Stimulated activated CD4-positive, alpha-beta T cell treated with anti-CD3 and anti-CD28 coated beads, TNF-alpha, amount 100 ng/mL, for 1 hour (primary cell): ENCODE measurements around the gene NSUN2.
"Not testable (repeated sequence)": the region's sequence is repeated elsewhere in the genome, so short reads cannot be mapped to it uniquely, and the experiment has no call there.

Source experiments
- DNase-seq, 3 donors: peaks; one replicate each; pipeline ENCODE4 v3.0.0-alpha.2; 2020; ENCODE audit warnings: low read depth in 3 of 3, low spot score in 1 of 3

NSUN2 gene

GRCh38 chr5:6584727-6585126, 48.1 kb downstream of the NSUN2 start:
- DNase-seq = no peak

GRCh38 chr5:6584101-6584645, 48.7 kb downstream of the NSUN2 start:
- no peak for DNase-seq

DNA sequence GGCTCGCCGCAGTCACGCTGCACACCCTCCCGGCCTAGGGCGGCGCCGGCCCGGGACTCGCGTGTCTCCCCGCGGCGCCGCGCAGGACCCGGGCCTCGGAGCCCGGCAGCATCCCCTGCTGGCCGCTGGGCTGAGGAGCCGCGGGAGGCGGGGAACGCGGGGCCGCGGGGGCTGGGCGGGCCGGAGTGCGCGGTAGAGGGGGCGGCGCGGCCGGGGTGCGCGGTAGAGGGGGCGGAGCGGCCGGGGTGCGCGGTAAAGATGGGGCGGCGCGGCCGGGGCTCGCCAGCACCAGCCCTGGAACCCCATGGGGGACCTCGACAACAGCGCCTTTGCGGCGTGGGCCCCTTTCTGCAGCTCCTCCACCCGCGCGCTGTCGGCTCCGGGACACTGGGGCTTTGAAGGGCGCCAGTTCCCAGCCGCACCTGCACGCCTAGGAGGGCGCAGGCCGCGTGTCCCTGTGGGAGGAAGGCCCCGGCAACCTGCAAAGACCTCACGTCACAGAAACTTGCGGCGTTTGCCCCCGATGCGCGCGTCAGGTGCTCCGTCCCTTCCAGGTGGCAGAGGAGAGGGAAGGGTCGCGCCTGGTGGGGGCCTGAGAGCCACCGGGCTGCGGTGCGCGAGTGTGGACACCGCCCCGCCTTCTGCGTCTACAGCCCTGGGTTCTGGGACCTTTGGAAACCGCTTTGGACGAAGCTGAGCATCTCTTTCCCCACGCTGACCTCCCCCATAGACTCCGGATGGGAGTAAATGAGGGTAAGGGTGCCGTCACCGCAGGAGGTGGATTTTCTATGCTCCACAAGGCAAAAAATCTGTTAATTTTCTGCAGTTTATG, 49.6 kb downstream of the NSUN2 start:
- no peak for DNase-seq

- no peak for DNase-seq
Measured at GRCh38 chr5:6582507-6583048, 50.3 kb downstream of the NSUN2 start.

- no peak for DNase-seq
Measured at GRCh38 chr5:6581559-6582426, 51.1 kb downstream of the NSUN2 start.

DNA sequence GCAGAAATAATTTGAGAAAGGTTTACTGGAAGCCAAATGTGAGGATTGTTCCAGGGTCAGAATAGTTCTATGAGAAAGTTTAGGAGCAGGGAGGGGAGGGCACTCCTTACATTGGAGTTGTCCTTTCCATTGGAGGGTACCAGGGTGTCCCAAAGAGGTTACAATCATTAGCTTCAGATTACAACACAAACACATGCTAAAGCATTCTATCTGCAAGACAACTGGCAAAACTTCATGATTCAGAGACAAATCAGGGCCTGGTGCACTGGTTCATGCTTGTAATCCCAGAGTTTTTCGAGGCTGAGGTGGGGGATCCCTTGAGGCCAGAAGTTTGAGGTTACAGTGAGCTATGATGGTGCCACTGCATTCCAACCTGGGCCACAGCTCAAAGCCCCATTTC, 51.8 kb downstream of the NSUN2 start:
- DNase-seq = no peak

DNA sequence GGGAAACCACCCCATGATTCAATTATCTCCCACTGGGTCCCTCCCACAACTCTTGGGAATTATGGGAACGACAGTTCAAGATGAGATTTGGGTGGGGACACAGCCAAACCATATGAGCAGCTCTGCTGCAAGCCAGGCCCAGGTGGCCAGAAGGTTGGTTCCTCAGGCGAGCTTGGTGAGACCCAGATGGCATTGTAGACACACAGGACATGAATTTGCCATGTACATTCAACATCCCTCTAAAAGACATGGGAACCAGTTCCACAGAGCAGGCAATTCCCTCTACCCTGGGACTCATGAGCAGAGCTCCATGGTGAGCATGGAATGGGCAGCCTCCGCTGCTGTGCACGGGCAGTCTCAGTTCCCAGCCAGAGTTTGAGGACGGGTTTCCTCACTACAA, 53.3 kb downstream of the NSUN2 start:
- no peak for DNase-seq

- DNase-seq = no peak
Measured at GRCh38 chr5:6578676-6579343, 54.0 kb downstream of the NSUN2 start.

DNA sequence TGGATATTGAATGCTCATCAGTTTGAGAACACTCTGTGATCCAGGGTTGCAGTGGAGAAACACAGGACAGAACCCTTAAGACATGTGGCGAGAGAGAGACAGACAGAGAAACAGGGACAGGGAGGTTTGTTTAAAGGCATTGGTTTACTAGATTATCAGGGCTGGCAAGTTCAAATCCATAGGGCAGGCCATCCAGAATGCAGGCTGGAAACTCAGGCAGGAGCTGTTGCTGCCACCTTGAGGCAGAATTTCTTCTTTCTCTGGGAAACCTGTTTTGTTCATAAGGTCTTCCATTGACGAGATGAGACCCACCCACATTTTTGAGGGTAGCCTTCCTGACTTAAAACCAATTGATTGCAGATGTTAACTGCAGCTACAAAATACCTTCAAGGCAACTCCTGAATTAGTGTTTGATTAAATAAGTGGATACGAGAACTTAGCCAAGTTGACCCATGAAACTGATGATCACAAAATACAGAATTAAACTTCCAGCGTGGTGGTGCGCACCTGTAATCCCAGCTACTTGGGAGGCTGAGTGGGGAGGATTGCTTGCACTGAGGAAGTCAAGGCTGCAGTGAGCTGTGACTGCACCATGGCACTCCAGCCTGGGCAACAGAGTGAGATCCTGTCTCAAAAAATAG, 55.9 kb downstream of the NSUN2 start:
- DNase-seq = no peak

- no peak for DNase-seq
Measured at GRCh38 chr5:6574537-6575245, 58.2 kb downstream of the NSUN2 start.

- DNase-seq = no peak
Measured at GRCh38 chr5:6574111-6574510, 58.7 kb downstream of the NSUN2 start.

DNA sequence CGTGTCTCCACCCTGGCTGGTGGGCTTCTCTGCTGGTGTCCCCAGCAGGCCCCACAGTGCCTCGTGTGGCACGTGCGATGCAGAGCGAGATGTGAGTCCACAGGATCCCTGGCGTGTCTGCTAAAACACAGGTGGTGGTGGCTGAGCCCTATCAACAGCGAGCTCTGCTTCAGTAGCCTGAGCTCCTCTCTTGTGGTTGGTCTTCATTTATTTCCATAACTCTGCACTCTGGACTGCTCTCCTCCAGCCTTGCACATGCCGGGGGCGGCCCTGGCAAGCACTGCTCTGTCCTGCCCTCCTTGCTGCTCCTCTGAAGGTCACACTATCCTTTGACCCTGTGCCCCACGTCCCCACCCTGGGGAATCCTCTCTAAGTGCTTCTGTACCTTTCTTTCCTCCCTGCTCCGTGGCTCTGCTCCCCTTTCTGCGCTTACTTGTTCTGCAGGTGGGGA, 59.2 kb downstream of the NSUN2 start:
- DNase-seq = no peak

GRCh38 chr5:6572825-6573380, 59.9 kb downstream of the NSUN2 start:
- no peak for DNase-seq

DNA sequence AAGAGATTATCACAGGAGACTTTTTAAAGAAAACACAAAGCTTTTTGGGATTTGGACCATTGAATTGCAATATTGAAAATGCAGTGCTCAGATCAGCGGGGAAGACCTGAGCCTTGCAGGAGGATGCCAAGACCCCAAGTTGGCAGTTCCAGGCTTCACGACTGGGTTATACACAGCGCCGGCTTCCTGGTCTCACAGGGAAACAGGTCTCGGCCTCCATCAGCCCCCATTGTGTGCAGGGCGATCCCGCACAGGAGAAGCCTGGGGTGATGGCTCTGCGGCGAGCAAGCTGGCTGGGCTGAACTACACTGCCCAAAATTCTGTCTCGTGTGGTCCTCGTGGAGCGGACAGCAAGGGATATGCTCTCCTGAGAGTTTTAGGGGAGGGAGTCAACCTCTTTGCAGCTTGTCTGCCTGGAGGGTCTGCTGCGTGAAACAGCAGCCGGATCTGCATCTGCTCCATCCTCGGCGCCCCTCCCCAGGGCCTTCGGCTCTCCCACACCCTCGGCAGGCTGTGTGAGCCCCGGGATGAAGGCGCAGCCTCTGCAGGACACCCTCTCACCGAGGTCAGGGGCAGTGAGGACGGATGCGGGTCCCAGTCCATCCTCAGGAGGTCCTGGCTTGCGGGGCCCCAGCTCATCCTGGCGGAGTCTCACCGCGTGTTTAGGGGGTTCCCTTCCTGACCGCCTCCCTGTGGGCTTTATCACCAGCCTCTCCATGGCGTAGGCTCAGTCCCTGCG, 60.6 kb downstream of the NSUN2 start:
- no peak for DNase-seq

- DNase-seq = not testable (repeated sequence)
Measured at GRCh38 chr5:6571607-6572006, 61.2 kb downstream of the NSUN2 start.

DNA sequence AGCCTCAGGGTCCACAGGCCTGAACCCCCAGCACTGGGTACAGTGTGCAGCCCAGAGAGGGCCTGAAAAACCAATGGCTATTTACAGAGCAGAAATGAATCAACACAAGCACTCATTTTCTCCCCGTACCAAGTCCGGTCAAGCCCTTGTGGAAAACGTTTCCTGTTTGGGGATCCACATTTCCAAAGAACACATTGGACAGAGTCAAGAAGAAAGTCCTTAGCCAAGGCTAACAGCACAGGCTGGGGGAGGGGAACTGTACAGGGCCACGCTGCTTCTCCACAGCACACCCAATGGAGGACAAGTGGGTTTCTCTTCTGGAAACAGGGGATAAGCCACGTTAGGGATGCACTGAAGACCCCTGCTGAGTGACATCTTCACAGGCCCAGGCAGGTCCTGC, 62.3 kb downstream of the NSUN2 start:
- no peak for DNase-seq

DNA sequence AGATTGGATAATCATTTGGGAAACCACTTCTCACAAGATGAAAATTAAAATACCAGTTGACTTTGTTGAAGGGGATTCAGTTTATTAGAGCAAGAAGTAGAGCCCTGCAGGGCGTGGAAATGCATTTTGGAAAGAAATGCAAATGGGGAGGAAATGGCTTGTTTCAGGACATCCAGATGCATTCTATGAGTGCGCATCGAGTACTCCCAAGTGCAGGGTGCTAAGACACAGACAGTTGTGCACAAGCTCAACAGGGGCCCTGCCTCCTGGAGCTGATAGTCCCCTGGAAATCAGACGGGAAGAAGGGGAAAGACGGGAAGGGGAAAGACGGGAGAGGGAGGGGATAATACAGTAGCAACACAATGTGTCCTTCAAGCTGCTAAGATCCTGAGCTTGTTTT, 64.0 kb downstream of the NSUN2 start:
- no peak for DNase-seq

DNA sequence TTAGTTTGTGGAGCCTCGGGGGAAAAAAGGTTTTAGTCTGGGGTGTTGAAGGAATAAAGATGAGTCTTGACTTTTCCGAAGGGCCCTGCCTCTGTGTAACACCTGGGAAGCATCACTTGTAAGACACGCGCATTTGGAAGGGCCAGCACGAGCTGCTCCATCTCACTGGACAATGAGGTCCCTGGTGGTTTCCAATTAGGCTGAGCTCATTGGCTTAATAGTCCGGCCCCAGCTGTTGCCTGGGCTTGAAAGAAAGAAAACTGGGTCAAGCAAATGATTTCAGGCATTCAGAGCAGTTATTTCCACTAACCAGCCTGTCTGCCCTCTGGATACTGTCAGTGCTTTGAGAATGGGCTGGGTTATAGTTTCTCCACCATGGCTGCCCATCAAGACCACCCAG, 64.5 kb downstream of the NSUN2 start:
- DNase-seq = no peak

DNA sequence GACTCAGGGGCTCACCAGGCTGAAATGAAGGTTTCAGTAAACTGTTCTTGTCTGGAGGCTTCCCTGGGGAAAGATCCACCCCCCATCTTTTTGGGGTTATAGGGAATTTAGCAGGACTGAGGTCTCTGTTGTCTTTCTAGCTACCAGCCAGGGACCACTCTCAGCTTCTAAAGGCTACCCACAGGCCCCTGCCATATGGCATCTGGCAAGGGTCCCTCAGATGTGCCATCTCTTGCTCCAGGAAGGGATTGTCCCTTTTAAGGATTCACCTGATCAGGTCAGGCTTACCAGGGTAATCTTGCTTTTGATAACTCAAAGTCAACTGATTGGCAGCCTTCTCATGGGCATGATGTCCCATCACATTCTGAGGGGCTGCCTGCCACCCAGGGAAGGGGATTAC, 65.0 kb downstream of the NSUN2 start:
- DNase-seq = no peak
